Measurements from ENCODE around the gene GDPD5.
A peak's percentile ranks its signal among the peaks of the same experiment; 100 is the strongest.

GDPD5 gene

GRCh38 chr11:75510004-75510722 lies 15.6 kb downstream of the GDPD5 start:
- no peak for DNase-seq

GRCh38 chr11:75509020-75509720 lies 16.6 kb downstream of the GDPD5 start:
- DNase-seq, result peak in 1 of 2 experiments; percentile 28

GRCh38 chr11:75508051-75508561 lies 17.6 kb downstream of the GDPD5 start:
- peak; percentile 8 to 40 for DNase-seq

- no peak for DNase-seq
Measured at GRCh38 chr11:75507571-75507970, 18.2 kb downstream of the GDPD5 start.

GRCh38 chr11:75506827-75507226 lies 18.9 kb downstream of the GDPD5 start:
- DNase-seq, result no peak

GRCh38 chr11:75505916-75506692 lies 19.6 kb downstream of the GDPD5 start:
- DNase-seq, result no peak

- DNase-seq, result no peak
Measured at GRCh38 chr11:75504501-75504900, 21.2 kb downstream of the GDPD5 start.

- DNase-seq, result no peak
Measured at GRCh38 chr11:75503531-75504099, 22.1 kb downstream of the GDPD5 start.

GRCh38 chr11:75502138-75502537 lies 23.6 kb downstream of the GDPD5 start:
- DNase-seq, result no peak

- no peak for DNase-seq
Measured at GRCh38 chr11:75500742-75501141, 25.0 kb downstream of the GDPD5 start.

GRCh38 chr11:75499423-75500190 lies 26.1 kb downstream of the GDPD5 start:
- no peak for DNase-seq

GRCh38 chr11:75498556-75499255 lies 27.0 kb downstream of the GDPD5 start:
- no peak for DNase-seq

GRCh38 chr11:75497788-75498409 lies 27.8 kb downstream of the GDPD5 start:
- no peak for DNase-seq

- no peak for DNase-seq
Measured at GRCh38 chr11:75496305-75496752, 29.4 kb downstream of the GDPD5 start.

GRCh38 chr11:75495749-75496304 lies 29.9 kb downstream of the GDPD5 start:
- no peak for DNase-seq

GRCh38 chr11:75493626-75494025 lies 32.1 kb downstream of the GDPD5 start:
- no peak for DNase-seq

GRCh38 chr11:75492181-75492820 lies 33.4 kb downstream of the GDPD5 start:
- peak; percentile 58 to 78 for DNase-seq

- no peak for DNase-seq
Measured at GRCh38 chr11:75491465-75491864, 34.3 kb downstream of the GDPD5 start.

- no peak for DNase-seq
Measured at GRCh38 chr11:75490221-75491181, 35.2 kb downstream of the GDPD5 start.

Data from Kasumi-1 (cell line).